Measurements from ENCODE around the gene XPO6. TPM values are rescaled to one million over a fixed set of nuclear protein-coding genes. Genes with fewer than 3 reads are reported as not detected.

Gene XPO6
- total and polyA plus RNA-seq, 2 of the 13 experiments (the other 11 are each of a cell fraction or from before 2014, with no cell fraction given): 109 to 129 TPM

- Histone ChIP-seq H3K79me2 (ENCODE audit: insufficient read depth, low read length) (peaks cover 80% of the 10 kb centered on the region), H3K4me3 (replicated peaks in 1 of 3; ENCODE audit: insufficient read depth in 1 of 3, low read depth in 2 of 3, low read length in 3 of 3) (no peak overlapping the region), H3K4me2 (ENCODE audit: low read depth, low read length) (no peak overlapping the region), H3K27me3 (ENCODE audit: control insufficient read depth in 1 of 2, insufficient read depth in 2 of 2, low read length in 2 of 2) (no peaks in the 10 kb centered on the region), H3K9ac (ENCODE audit: insufficient read depth, low read depth, low read length) (no peak overlapping the region), H3K4me1 (ENCODE audit: insufficient read depth, low read length) (peaks cover 18% of the 10 kb centered on the region), H3K27ac (ENCODE audit: extremely low read length, insufficient read depth, low read length) (no peak overlapping the region), H3K9me3 (ENCODE audit: low read length) (no peaks in the 10 kb centered on the region), H3K36me3 (replicated peaks in 1 of 2; ENCODE audit: control insufficient read depth in 1 of 2, insufficient read depth in 2 of 2, low read length in 2 of 2) (peaks cover 28 to 46% of the 10 kb centered on the region in 2 experiments), H2AFZ (ENCODE audit: low read length) (no peak overlapping the region), H4K20me1 (ENCODE audit: insufficient read depth, low read length) (peaks cover 15% of the 10 kb centered on the region)
- WGBS (ENCODE audit: low lambda C conversion rate): 96% methylated on average over 5 of the region's 5 CpGs
- intact Hi-C loops (cut with micrococcal nuclease; ENCODE audit: unreplicated experiment): no loop called here
- TF ChIP-seq IRF2 (CRISPR knock-in tag; IDR thresholded peaks at IDR 0.05) (no peak), GATAD1 (CRISPR knock-in tag; IDR thresholded peaks at IDR 0.05) (no peak), ZNF224 (CRISPR knock-in tag; IDR thresholded peaks at IDR 0.05) (no peak), NCOA5 (CRISPR knock-in tag; IDR thresholded peaks at IDR 0.05) (no peak), TIGD3 (CRISPR knock-in tag; IDR thresholded peaks at IDR 0.05; ENCODE audit: borderline replicate concordance) (no peak), CEBPZ (IDR thresholded peaks at IDR 0.05; ENCODE audit: low read length) (no peak), ZNF776 (CRISPR knock-in tag; IDR thresholded peaks at IDR 0.05) (no peak)
- TF ChIP-seq, protein P1, sequence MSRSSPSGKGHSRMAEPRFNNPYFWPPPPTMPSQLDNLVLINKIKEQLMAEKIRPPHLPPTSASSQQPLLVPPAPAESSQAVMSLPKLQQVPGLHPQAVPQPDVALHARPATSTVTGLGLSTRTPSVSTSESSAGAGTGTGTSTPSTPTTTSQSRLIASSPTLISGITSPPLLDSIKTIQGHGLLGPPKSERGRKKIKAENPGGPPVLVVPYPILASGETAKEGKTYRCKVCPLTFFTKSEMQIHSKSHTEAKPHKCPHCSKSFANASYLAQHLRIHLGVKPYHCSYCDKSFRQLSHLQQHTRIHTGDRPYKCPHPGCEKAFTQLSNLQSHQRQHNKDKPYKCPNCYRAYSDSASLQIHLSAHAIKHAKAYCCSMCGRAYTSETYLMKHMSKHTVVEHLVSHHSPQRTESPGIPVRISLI (CRISPR knock-in tag; IDR thresholded peaks at IDR 0.05; ENCODE audit: borderline replicate concordance): no peak
- ChIA-PET CTCF (ENCODE audit: low intra/inter-chr PET ratio, low total read pairs) (no interaction called here), POLR2A (no interaction called here)
- FAIRE-seq: no peak
- DNase-seq (ENCODE audit: low spot score): no peak
- in situ Hi-C loops (cut with HindIII; ENCODE audit: extremely low pct_ligation_motif_present, low pct_unique_long_range_greater_than_20kb): no loop called here
- BruUV-seq (replicated peaks): no TSS peak
- no peak for ATAC-seq
Measured at GRCh38 chr16:28200661-28201060, 11.1 kb downstream of the XPO6 start.
